NCI-H2171 (cell line): ENCODE results near the gene KRTAP10-2.
"Not testable (repeated sequence)": the region's sequence is repeated elsewhere in the genome, so short reads cannot be mapped to it uniquely, and the experiment has no call there.

Experiments
- DNase-seq: peaks from one replicate; lab custom pipeline; 2025; lab: John Stamatoyannopoulos, UW

KRTAP10-2 gene

DNA sequence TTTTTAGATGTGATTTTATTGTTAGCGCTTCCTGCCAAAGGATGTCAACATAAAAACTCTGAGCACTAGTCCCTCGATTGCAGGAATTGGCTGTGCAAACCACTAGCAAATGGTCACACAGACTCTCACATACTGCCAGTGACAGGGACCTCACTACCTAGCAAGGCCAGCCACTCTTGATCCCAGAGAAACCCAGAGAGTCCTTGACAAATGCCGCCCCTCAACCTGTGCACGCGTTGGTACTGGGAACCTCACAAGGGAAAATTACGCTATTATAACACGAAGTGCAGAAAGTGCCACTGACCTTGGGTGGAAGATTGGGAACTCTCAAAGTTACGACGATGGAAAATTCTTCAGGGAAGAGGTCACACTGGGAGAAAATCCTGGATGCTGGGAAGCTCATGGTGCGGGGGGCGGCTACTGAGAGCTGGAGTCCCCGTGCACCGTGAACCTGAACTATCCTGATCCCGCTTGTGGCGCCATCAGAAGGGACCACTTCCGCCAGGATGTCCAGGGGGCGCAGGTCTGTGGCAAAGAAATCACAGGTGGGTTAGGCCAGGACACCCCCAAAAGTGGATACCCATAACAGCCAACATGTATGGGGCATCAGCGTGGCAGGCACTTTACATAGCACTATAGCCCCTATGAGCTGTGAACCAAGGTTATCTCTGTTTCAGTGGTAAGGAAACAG, 16.3 kb upstream of the KRTAP10-2 start:
- no peak for DNase-seq

DNA sequence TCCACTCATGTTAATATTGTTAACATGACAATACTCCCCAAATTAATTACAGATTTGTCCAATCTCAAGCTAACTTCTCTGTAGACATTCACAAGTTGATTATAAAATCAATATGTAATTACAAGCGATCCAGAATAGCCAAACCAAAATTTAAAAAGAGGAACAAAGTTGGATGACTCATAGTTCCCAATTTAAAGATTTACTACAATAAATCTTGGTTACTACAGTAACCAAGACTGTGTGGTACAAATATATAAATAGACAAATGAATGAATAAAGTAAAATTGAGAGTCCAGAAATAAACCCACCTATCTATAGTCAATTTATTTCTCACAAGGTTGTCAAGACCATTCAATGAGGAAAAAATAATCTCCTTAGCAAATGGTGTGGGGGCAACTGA, 15.1 kb upstream of the KRTAP10-2 start:
- no peak for DNase-seq

DNA sequence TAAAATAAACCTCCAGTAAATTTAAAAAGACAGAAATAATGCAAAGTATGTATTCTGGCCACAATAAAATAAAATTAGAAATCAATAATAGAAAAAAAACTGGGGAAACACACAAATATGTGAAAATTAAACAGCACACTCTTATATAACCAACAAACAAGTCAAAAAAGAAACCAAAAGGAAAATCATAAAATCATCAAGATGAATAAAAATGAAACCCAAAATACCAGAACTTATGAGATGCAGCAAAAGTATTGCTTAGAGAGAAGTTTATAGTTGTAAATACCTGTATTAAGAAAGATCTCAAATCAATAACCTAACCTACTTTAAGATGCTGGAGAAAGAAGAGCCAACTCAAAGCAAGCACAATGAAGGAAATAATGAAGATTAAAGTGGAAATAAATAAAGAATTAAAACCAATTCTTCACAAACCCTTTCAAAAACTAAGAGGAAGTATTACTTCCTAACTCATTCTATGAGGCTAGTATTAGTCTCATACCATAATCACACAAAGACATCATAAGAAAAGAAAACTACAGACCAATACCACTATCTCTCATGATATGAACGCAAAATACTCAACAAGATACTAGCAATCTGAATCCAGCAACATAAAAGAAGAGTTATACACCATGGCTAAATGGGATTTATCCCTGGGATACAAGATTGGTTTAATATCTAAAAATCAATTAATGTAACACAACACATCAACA, 13.7 kb upstream of the KRTAP10-2 start:
- DNase-seq = no peak

DNA sequence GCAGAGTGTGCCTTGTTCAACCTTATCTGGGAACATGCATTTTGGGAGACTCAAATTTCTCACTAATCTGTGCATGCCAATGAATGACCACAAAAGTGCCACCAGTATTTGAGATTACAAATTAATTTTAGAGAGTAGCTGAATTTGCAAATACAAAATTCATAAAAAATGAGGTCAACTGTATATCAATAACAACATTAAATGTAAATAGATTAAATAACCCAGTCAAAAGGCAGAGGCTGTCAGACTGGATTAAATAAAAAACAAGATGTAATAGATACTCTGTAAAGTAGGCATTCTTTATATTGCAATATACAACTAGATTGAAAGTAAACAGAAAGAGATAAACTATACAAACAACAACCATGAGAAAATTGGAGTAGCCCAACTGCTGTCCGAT, 12.8 kb upstream of the KRTAP10-2 start:
- DNase-seq = no peak

DNA sequence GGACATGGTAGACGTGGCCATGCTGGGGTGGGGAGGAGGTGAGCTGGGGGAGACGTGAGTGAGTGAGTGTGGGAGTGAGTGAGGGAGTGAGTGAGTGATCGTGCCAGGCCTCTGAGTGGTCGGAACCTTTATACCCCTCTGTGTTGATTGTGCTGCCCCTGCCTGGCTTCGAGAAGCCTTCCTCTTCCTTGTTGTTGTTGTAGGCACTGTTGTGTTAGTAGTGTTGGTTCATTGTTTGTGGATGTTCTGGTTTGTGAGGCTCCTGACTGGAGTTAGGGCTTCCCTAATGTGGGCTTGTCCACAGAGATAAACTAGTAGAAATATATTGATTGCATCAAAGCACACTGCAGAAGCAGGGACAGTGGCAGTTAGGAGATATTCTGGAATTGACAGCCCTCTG, 7.4 kb upstream of the KRTAP10-2 start, which contains the start of gene KRTAP10-3:
Gene KRTAP10-3 (minus strand): TSS at position 101 of the 400 bp plus-strand sequence. CDS start 80 bp downstream, at position 21.
- no peak for DNase-seq

DNA sequence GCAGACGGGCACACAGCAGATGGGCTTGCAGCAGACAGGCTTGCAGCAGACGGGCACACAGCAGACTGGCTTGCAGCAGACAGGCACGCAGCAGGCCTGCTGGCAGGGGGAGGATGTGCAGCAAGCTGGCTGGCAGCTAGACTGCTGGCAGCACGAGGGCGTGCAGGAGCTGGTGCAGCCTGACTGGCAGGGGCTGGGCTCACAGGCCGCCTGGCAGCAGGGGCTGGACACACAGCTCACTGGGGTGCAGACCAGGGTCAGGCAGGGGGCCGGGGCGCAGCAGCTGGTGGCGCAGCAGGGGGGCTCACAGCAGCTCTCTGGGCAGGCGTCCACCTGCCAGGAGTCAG, 7.0 kb upstream of the KRTAP10-2 start:
- not testable (repeated sequence) for DNase-seq

DNA sequence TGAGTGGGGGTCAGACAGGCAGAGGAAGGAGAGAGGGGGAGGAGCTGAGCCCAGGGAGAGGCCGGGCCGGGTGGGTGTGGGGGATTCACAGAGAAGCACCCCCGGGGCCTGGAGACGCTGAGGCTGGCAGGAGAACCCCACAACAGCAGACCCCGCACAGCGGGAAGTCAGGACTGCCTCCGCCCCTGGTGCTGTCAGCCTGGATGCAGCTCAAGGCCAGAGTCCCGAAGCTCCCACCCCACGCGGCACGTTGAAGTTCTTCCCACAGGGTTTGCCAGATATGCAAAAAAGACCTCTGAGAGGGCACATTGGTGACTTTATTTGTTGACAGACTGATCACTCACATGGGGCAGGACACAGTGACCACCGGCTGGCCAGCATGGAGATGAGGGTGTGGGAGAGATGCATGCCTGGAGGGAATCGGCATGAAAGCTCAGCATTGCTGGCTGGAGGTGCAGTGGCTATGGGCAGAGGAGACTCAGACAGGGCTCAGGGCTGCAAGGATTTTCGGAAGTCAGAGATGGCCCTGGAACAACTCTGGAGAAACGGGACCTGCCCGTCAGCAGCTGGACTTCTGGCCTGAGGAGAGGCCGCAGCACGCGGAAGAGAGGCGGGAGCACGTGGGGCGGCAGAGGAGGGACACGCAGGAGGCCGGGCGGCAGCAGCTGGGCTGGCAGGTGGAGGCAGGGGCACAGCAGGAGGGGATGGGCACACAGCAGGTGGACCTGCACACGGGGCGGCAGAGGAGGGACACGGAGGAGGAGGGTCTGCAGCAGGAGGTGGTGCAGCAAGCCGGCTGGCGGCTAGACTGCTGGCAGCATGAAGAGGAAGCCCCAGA, 6.4 kb upstream of the KRTAP10-2 start:
- no peak for DNase-seq

DNA sequence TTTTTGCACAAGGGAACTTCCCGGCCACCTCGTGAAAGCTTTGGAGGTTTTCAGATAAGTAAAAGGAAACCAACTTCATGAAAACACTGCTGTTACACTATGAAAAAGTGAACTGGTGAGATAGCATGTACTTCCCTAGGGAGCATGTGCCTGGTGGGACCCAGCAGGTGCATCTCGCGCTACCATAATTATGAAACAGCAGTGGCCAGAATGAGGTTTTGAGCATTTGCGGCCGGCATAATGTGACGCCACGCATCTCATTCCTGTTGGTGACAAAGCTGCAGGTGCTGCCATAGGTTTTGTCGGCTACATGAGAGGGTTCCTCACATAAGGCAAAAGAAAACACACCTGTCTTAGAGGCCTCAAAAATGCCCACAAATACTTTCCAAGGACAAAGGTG, 5.6 kb upstream of the KRTAP10-2 start:
- no peak for DNase-seq

DNA sequence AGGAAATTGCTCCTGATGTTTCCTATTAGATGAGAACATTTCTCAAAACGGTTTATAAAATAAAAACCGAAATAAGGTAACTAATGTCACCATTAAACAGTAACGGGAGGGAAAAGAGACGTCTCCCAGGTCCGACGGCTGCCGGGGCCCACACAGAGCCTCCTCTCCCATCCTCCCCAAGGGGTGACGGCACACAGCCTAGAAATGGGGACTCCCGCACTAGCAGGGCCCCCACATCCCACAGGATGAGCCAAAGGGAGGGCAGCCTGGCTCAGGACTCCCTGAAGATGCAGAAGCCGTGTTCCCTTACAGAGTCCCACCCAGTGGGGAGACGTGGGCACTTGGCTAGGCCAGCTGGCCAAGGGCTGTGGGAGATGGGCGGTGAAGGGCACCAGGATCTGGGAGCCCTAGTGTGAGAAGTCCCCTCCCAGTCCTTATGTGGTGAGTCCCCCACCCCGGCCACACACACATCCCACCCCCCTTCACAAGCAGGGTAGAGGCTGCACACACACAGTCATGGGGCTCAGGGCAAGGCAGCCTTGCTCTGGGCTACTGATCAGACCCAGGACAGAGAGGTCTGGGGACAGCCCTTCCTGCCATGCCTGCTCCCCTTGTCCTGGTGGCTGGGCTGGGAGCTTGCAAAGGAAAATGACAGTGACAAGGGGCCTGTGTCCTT, 4.0 kb upstream of the KRTAP10-2 start:
- no peak for DNase-seq

DNA sequence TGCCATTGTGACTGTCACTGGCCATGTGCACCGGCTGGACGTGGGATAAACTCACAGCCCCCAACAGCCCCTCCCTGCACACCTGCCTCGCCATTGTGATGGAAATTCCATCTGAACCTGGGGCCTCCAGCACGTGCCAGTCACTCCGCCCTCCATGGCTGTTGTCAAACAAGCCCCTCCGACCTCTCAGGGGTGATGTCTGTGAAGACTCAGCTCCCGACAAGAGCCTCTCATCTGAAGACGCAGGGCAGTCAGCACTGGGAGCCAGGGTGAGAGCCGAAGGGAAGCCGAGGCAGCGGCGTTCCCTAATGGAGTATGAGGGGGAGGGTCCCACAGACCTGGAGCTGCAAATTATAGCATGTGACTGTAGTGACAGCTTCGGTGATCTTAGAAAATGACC, 1.4 kb upstream of the KRTAP10-2 start:
- no peak for DNase-seq

DNA sequence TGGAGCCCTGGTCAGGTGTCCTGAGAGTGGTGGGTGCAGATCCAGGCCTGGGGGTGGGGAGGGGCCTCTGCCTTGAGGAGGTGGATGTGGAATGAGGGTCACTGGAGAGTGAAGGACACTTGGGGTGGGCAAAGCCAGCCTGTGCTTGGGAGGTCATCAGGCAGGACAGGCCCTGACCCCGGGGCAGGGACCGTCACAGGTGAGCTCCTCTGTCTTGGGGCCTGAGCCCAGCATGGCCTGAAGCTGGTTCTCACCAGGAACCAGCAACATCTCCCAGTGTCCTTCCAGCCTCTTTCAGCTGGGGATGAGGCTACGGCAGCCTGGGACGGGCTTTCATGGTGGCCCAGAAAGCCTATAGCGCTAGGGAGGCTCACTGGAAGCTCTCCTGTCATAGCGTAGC, 831 bp upstream of the KRTAP10-2 start:
- DNase-seq = no peak

DNA sequence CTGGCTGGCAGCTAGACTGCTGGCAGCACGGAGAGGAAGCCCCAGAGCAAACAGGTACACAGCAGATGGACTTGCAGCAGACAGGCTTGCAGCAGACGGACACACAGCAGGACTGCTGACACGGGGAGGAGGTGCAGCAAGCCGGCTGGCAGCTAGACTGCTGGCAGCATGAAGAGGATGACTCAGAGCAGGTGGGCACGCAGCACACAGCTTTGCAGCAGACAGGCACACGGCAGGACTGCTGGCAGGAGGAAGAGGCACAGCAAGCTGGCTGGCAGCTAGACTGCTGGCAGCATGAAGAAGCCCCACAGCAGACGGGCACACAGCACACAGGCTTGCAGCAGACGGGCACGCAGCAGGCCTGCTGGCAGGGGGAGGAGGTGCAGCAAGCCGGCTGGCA, 498 bp downstream of the KRTAP10-2 start:
- no peak for DNase-seq

DNA sequence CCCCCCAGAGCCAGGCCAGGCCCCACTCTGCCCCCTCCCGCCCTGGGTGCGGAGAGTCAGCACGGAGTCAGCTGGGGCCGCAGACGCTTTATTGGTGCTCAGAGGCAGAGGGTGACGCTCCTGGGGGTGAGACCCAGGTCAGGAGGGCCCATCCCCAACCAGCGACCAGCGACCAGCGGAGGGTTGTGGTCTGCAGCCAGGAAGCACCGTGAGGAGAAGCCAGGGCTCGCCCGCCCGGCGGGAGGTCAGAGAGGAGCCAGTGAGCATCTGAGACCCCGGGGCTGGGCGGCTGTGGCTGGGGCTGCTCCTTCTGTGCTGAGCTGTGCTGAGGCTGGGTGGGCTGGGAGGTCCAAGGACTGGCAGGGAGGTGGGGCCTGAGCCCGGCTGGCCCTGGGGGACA, 1.0 kb downstream of the KRTAP10-2 start:
- not testable (repeated sequence) for DNase-seq

DNA sequence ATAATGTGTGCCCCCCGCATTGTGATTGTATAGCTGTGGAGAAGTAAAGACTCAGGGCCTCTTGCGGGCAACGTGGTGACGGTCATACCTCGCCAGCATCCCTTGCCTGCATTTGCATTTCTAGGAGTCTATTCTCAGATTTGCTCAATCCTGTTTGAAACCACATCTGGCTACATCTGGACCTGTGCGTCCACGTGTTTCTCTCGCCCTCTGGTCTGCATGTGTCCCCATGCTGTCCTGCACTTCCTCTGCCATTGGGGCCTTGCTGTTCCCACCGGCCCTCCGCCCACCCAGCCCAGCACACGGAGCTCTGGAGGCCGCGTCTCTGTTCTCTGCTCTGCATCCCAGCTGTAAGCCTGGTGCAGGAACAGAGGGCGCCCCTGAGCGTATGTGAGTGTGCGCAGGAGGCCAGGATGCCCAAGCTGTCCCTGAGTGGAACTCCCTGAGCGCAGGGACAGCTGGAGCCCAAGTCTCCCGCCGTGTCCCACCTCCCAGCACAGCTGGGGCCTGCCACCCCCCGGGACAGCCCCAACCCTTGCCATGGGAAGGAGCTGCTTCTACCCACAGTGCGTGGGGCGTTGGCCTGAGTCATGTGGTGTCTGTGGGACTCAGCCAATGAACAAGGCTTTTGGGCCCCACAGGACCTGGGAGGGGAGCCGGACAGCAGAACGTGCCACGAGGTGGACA, 1.6 kb downstream of the KRTAP10-2 start:
- DNase-seq = no peak

DNA sequence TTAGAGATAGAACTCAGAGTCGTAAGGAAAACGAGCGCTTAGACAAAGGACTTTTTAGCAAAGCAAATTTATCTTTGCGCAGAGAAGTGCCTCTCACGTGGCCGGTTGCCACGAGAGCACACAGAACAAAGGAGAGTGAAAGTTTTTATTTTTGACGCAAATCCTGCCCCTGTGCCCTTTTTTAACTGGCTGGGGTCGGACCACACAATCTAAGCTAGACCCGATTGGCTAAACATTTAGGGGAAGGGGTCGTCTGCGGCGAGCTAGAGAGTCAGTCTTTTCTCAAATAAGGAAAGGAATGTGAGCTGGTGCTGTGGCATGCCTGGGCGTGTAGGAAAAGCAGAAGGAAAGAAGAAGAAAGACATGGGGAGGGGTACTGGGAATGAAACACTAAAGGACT, 2.4 kb downstream of the KRTAP10-2 start:
- no peak for DNase-seq

DNA sequence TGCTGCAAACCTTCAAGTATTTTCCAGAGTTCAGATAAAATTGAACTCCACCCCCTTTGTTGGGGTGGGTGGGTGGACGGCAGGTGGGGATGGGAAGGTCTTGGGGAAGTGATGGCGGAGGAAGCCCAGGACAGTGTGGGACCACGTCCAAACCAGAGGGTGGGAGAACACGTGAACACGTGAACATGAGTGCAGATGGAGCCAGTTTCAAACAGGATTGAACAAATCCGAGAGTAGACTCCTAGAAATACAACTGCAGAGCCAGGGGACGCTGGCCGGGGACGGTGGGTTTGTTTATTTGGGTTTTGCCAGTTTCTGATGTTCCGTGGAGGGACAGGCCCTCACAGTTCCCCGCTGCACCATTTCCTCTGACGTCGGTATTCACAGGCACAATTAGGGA, 2.9 kb downstream of the KRTAP10-2 start:
- no peak for DNase-seq

DNA sequence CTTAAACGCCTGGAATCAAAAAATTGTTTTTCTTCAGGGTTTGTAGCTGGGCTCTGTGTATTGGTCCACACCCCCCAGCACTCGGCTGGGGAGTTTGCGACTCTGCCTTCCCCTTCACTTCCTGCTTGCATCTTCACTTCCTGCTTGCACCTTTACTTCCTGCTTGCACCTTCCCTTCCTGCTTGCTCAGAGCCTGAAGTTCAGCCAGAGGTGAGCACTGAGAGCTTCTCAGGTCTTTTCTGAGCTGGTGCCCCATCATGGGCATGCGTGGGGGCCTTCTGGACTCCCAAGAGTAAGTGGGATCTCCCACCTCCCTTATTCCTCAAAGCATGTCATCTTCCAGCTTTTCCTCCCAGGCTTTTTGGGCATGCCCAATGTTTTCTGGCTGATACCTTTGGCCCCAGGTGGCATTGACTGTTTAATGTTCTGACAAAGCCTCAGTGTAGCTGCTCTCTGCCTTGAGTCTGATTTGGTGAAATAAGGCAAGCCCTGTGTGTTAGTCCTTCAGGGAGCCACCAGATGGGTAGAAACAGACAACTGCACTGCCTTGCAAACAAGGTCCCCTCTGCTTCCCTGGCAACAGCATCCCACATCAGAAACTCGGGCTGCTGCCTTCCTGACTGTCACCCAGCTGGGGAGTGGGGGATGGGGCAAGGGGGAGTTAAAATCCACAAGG, 3.5 kb downstream of the KRTAP10-2 start:
- DNase-seq = no peak

DNA sequence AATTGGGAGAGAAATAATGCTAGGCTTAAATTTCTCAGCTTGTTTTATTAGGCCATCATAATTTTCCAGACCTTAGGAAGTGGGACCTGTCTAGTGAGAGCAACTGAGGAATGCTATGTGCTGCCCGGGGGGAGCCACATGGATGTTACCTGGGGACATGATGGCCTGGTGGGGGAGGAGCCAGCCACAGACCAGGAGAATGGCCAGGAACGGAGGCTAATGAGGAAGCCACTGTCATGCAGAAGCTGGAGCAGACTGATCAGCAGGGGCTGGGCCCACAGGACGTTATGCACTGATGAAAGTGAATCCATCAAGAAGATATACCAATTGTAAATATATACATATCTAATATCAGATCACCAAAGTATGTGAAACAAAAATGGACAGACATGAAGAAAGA, 6.7 kb downstream of the KRTAP10-2 start:
- DNase-seq = no peak

DNA sequence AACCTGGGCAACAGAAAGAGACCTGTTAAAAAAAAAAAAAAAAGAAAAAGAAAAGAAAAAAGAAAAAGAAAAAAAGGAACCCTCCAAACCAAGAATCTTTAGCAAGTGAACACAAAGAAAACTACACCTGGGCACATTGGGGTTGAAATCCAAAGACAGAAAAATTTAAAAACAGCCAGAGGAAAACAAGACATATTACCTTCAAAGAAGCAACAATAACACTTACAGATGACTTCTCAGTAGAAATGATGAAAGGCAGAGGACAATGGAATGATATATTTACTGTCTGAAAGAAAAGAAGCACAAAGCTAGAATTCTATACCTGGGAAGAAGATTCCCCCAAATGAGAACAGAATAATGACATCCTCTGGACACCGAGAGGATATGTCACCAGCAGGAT, 8.6 kb downstream of the KRTAP10-2 start:
- no peak for DNase-seq

DNA sequence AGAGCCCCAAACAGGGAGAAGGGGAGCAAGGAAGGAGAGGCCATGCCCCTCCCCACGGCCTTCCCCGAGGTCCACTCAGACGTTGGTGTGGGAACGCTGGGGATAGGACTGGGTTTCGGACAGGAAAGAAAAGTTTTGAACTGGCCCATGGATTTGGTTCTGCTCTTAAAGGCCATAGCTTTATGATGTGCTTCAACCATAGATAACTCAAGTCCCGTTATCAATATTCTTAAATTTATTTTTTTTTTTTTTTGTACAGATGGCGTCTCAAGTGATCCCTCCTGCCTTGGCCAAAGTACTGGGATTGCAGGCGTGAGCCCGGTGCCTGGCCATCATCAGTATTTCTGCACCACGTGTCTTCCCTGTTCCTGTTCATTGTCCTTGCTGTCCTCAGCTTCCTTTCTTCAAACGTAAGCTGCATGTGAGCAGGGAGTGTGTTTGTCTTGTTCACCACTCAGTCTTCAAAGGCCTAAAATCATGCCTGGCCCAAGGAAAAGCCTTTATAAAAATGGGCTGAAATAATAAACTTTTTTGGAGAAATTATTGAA, 10.5 kb downstream of the KRTAP10-2 start:
- DNase-seq = no peak
